Measurements from ENCODE around the gene CXCR2. TPM values are rescaled to one million over a fixed set of nuclear protein-coding genes. Genes with fewer than 3 reads are reported as not detected.
A peak's percentile ranks its signal among the peaks of the same experiment; 100 is the strongest.

Gene CXCR2
- total RNA-seq, 1 donor = not detected

- peaks cover 27% of the 10 kb centered on the region for H3K27me3 ChIP-seq (ENCODE audit: insufficient read depth, low read length)
- H3K4me2 ChIP-seq (ENCODE audit: insufficient read depth, low read length) = no peak overlapping the region
- TF ChIP-seq CTCF (IDR thresholded peaks at IDR 0.05; ENCODE audit: extremely low read depth, low read depth, low read length) = no peak
- H3K4me3 ChIP-seq (ENCODE audit: insufficient read depth, low read length) = no peak overlapping the region
- no peak overlapping the region for H2AFZ ChIP-seq (ENCODE audit: low read length)
- no peaks in the 10 kb centered on the region for H3K36me3 ChIP-seq (ENCODE audit: insufficient read depth, low read length)
- H3K79me2 ChIP-seq (ENCODE audit: insufficient read depth, low read length) = no peaks in the 10 kb centered on the region
- DNase-seq (ENCODE audit: insufficient read length, low spot score, missing footprints) = no peak
- H3K27ac ChIP-seq (ENCODE audit: low read depth, low read length) = no peak overlapping the region
- peaks cover 6% of the 10 kb centered on the region for H3K4me1 ChIP-seq (ENCODE audit: insufficient read depth, low read length)
- peaks cover 6% of the 10 kb centered on the region for H3K9me3 ChIP-seq (ENCODE audit: low read depth, low read length)
- no peaks in the 10 kb centered on the region for H4K20me1 ChIP-seq (ENCODE audit: insufficient read depth, low read length)
These were observed 39.4 kb upstream of the CXCR2 start for GRCh38 chr2:218086478-218086877.

- Histone ChIP-seq H4K20me1 (ENCODE audit: insufficient read depth, low read length) (no peaks in the 10 kb centered on the region), H3K4me3 (ENCODE audit: insufficient read depth, low read length) (no peak overlapping the region), H3K36me3 (ENCODE audit: insufficient read depth, low read length) (no peaks in the 10 kb centered on the region), H3K4me1 (ENCODE audit: insufficient read depth, low read length) (no peaks in the 10 kb centered on the region), H3K9me3 (ENCODE audit: low read depth, low read length) (peaks cover 6% of the 10 kb centered on the region), H3K27me3 (ENCODE audit: insufficient read depth, low read length) (peaks cover 42% of the 10 kb centered on the region), H2AFZ (ENCODE audit: low read length) (no peak overlapping the region), H3K79me2 (ENCODE audit: insufficient read depth, low read length) (no peaks in the 10 kb centered on the region), H3K4me2 (ENCODE audit: insufficient read depth, low read length) (no peak overlapping the region), H3K27ac (ENCODE audit: low read depth, low read length) (no peak overlapping the region)
- no peak for TF ChIP-seq CTCF (IDR thresholded peaks at IDR 0.05; ENCODE audit: extremely low read depth, low read depth, low read length)
- no peak for DNase-seq (ENCODE audit: insufficient read length, low spot score, missing footprints)
These were observed 36.6 kb upstream of the CXCR2 start for GRCh38 chr2:218089259-218089658.

GRCh38 chr2:218091746-218092145 is 34.1 kb upstream of the CXCR2 start:
- no peak overlapping the region for H3K4me3 ChIP-seq (ENCODE audit: insufficient read depth, low read length)
- H3K79me2 ChIP-seq (ENCODE audit: insufficient read depth, low read length) = no peaks in the 10 kb centered on the region
- no peaks in the 10 kb centered on the region for H3K36me3 ChIP-seq (ENCODE audit: insufficient read depth, low read length)
- DNase-seq (ENCODE audit: insufficient read length, low spot score, missing footprints) = no peak
- H3K9me3 ChIP-seq (ENCODE audit: low read depth, low read length) = peaks cover under 1% of the 10 kb centered on the region
- H3K27ac ChIP-seq (ENCODE audit: low read depth, low read length) = no peak overlapping the region
- no peak overlapping the region for H2AFZ ChIP-seq (ENCODE audit: low read length)
- no peaks in the 10 kb centered on the region for H4K20me1 ChIP-seq (ENCODE audit: insufficient read depth, low read length)
- H3K4me1 ChIP-seq (ENCODE audit: insufficient read depth, low read length) = no peaks in the 10 kb centered on the region
- H3K27me3 ChIP-seq (ENCODE audit: insufficient read depth, low read length) = peaks cover 42% of the 10 kb centered on the region
- no peak overlapping the region for H3K4me2 ChIP-seq (ENCODE audit: insufficient read depth, low read length)
- no peak for TF ChIP-seq CTCF (IDR thresholded peaks at IDR 0.05; ENCODE audit: extremely low read depth, low read depth, low read length)

GRCh38 chr2:218093879-218094278 is 31.9 kb upstream of the CXCR2 start:
- H3K27ac ChIP-seq (ENCODE audit: low read depth, low read length) = no peak overlapping the region
- H2AFZ ChIP-seq (ENCODE audit: low read length) = no peak overlapping the region
- H3K4me2 ChIP-seq (ENCODE audit: insufficient read depth, low read length) = no peak overlapping the region
- no peaks in the 10 kb centered on the region for H3K79me2 ChIP-seq (ENCODE audit: insufficient read depth, low read length)
- no peaks in the 10 kb centered on the region for H3K9me3 ChIP-seq (ENCODE audit: low read depth, low read length)
- peaks cover 55% of the 10 kb centered on the region for H3K27me3 ChIP-seq (ENCODE audit: insufficient read depth, low read length)
- no peaks in the 10 kb centered on the region for H3K36me3 ChIP-seq (ENCODE audit: insufficient read depth, low read length)
- peak; percentile 32 for TF ChIP-seq CTCF (IDR thresholded peaks at IDR 0.05; ENCODE audit: extremely low read depth, low read depth, low read length)
- DNase-seq (ENCODE audit: insufficient read length, low spot score, missing footprints) = no peak
- H3K4me1 ChIP-seq (ENCODE audit: insufficient read depth, low read length) = no peaks in the 10 kb centered on the region
- H4K20me1 ChIP-seq (ENCODE audit: insufficient read depth, low read length) = no peaks in the 10 kb centered on the region
- no peak overlapping the region for H3K4me3 ChIP-seq (ENCODE audit: insufficient read depth, low read length)

Data from osteoblast (primary cell).